ENCODE results near the gene RRAS2.

GRCh38 chr11:14366936-14367335, 8.0 kb upstream of the RRAS2 start:
- no peak for TF ChIP-seq CTCF (IDR thresholded peaks at IDR 0.05)
- no peak for TF ChIP-seq POLR2A (IDR thresholded peaks at IDR 0.05)
